SK-N-SH treated with all-trans-retinoic acid at 6 μM for 48 hours (cell line): ENCODE data around the gene LRRFIP2.

Source experiments
- ATAC-seq: fragments of 200-7000 bp; cut with Tn5 transposase; 3 replicates; pipeline ENCODE4 v1.9.1; 2020; ENCODE audit warnings: mild to moderate bottlenecking, moderate library complexity
- ARNTL ChIP-seq: fragments of 450-650 bp; formaldehyde crosslinking; IDR thresholded peaks from 2 replicates; pipeline ENCODE4 v1.5.0; 2020; ENCODE audit warnings: low read depth, mild to moderate bottlenecking, moderate library complexity, borderline replicate concordance
- BACH2 ChIP-seq: fragments of 250-450 bp; sonication (Bioruptor Pico); IDR thresholded peaks from 2 replicates; pipeline ENCODE4 v1.9.0; 2021; ENCODE audit warnings: mild to moderate bottlenecking, borderline replicate concordance
- CSDC2 ChIP-seq: fragments of 250-450 bp; sonication (Bioruptor Pico); IDR thresholded peaks from 2 replicates; pipeline ENCODE4 v1.5.0; 2020; ENCODE audit warnings: mild to moderate bottlenecking, moderate library complexity
- ESRRG ChIP-seq: fragments of 250-450 bp; sonication (Bioruptor Pico); IDR thresholded peaks from 2 replicates; pipeline ENCODE4 v1.6.1; 2021; ENCODE audit warnings: mild to moderate bottlenecking
- GLIS3 ChIP-seq: fragments of 250-450 bp; sonication (Bioruptor Pico); IDR thresholded peaks from 2 replicates; pipeline ENCODE4 v1.5.0; 2020; ENCODE audit warnings: mild to moderate bottlenecking, moderate library complexity
- ISL1 ChIP-seq: fragments of 250-450 bp; sonication (Bioruptor Pico); IDR thresholded peaks from 2 replicates; pipeline ENCODE4 v2.1.2; 2022; ENCODE audit warnings: mild to moderate bottlenecking, moderate library complexity
- PPARA ChIP-seq: fragments of 250-450 bp; sonication (Bioruptor Pico); IDR thresholded peaks from 2 replicates; pipeline ENCODE4 v1.5.0; 2020; ENCODE audit warnings: mild to moderate bottlenecking, borderline replicate concordance
- RARB ChIP-seq: fragments of 250-450 bp; sonication (Bioruptor Pico); IDR thresholded peaks from 2 replicates; pipeline ENCODE4 v1.8.0; 2021; ENCODE audit warnings: mild to moderate bottlenecking, moderate library complexity
- SNAI2 ChIP-seq: fragments of 250-450 bp; sonication (Bioruptor Pico); IDR thresholded peaks from 2 replicates; pipeline ENCODE4 v1.5.0; 2020; ENCODE audit warnings: mild to moderate bottlenecking, moderate library complexity
- TCF4 ChIP-seq: fragments of 250-450 bp; sonication (Bioruptor Pico); IDR thresholded peaks from 2 replicates; pipeline ENCODE4 v1.8.0; 2021; ENCODE audit warnings: mild to moderate bottlenecking, moderate library complexity, borderline replicate concordance
- TOX ChIP-seq: fragments of 250-450 bp; sonication (Bioruptor Pico); IDR thresholded peaks from 2 replicates; pipeline ENCODE4 v1.8.0; 2021; ENCODE audit warnings: mild to moderate bottlenecking, moderate library complexity, borderline replicate concordance
- ZC3H10 ChIP-seq: fragments of 250-450 bp; sonication (Bioruptor Pico); IDR thresholded peaks from 2 replicates; pipeline ENCODE4 v1.5.1; 2021; ENCODE audit warnings: mild to moderate bottlenecking, moderate library complexity
- ZFP3 ChIP-seq: fragments of 250-450 bp; sonication (Bioruptor Pico); IDR thresholded peaks from 2 replicates; pipeline ENCODE4 v1.5.0; 2020; ENCODE audit warnings: mild to moderate bottlenecking, moderate library complexity
- ZFP30 ChIP-seq: fragments of 450-650 bp; formaldehyde crosslinking; IDR thresholded peaks from 2 replicates; pipeline ENCODE4 v1.5.0; 2022; ENCODE audit warnings: mild to moderate bottlenecking, moderate library complexity
- ZNF70 ChIP-seq: fragments of 450-650 bp; formaldehyde crosslinking; IDR thresholded peaks from 2 replicates; pipeline ENCODE4 v1.5.0; 2020; ENCODE audit warnings: mild to moderate bottlenecking, moderate library complexity
- ZNF8 ChIP-seq: fragments of 450-650 bp; formaldehyde crosslinking; IDR thresholded peaks from 2 replicates; pipeline ENCODE4 v1.5.0; 2020; ENCODE audit warnings: mild to moderate bottlenecking, moderate library complexity
- TF ChIP-seq, protein P1 (sequence below): fragments of 250-450 bp; sonication (Bioruptor Pico); IDR thresholded peaks from 2 replicates; pipeline ENCODE4 v1.8.0; 2020; ENCODE audit warnings: mild to moderate bottlenecking, moderate library complexity, borderline replicate concordance
- TF ChIP-seq, protein P2 (sequence below): fragments of 250-450 bp; sonication (Bioruptor Pico); IDR thresholded peaks from 2 replicates; pipeline ENCODE4 v1.8.0; 2021; ENCODE audit warnings: low read depth, mild to moderate bottlenecking, moderate library complexity, borderline replicate concordance
- TF ChIP-seq, protein P3 (sequence below): fragments of 250-450 bp; sonication (Bioruptor Pico); IDR thresholded peaks from 2 replicates; pipeline ENCODE4 v1.5.1; 2020; ENCODE audit warnings: low read depth, mild to moderate bottlenecking, moderate library complexity
- TF ChIP-seq, protein P4 (sequence below): fragments of 250-450 bp; sonication (Bioruptor Pico); IDR thresholded peaks from 2 replicates; pipeline ENCODE4 v1.5.0; 2020; ENCODE audit warnings: mild to moderate bottlenecking, moderate library complexity
- TF ChIP-seq, protein P5 (sequence below): fragments of 250-450 bp; sonication (Bioruptor Pico); IDR thresholded peaks from 2 replicates; pipeline ENCODE4 v1.5.1; 2021; ENCODE audit warnings: mild to moderate bottlenecking, moderate library complexity

The LRRFIP2 gene

DNA sequence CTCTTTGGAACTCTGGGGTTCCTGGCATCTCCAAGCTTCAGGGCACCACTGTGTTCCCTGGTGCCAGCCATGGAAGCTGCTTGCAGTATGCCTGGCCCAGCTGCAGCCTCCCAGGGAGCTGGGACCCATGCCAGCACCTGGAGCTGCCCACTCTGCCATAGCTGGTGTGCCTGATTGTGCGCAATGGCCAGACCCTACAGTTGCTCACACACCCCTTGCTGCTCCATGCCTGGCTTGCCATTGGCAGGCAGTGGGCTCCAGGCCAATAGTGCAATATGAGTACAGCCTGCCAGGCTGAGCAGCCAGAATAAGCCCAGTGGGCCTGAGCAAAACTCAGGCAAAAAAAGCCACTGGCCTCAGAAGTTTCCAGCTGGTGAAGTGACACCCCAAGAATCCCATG, 43.8 kb upstream of the LRRFIP2 start:
- no peak for ATAC-seq
- TF ChIP-seq TCF4 (no peak), SNAI2 (CRISPR knock-in tag) (no peak), CSDC2 (CRISPR knock-in tag) (no peak), PPARA (CRISPR knock-in tag) (no peak), RARB (no peak), ZFP30 (CRISPR knock-in tag) (no peak), GLIS3 (CRISPR knock-in tag) (no peak), ISL1 (no peak)
- TF ChIP-seq, protein P1, sequence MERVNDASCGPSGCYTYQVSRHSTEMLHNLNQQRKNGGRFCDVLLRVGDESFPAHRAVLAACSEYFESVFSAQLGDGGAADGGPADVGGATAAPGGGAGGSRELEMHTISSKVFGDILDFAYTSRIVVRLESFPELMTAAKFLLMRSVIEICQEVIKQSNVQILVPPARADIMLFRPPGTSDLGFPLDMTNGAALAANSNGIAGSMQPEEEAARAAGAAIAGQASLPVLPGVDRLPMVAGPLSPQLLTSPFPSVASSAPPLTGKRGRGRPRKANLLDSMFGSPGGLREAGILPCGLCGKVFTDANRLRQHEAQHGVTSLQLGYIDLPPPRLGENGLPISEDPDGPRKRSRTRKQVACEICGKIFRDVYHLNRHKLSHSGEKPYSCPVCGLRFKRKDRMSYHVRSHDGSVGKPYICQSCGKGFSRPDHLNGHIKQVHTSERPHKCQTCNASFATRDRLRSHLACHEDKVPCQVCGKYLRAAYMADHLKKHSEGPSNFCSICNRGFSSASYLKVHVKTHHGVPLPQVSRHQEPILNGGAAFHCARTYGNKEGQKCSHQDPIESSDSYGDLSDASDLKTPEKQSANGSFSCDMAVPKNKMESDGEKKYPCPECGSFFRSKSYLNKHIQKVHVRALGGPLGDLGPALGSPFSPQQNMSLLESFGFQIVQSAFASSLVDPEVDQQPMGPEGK (CRISPR knock-in tag) = no peak

DNA sequence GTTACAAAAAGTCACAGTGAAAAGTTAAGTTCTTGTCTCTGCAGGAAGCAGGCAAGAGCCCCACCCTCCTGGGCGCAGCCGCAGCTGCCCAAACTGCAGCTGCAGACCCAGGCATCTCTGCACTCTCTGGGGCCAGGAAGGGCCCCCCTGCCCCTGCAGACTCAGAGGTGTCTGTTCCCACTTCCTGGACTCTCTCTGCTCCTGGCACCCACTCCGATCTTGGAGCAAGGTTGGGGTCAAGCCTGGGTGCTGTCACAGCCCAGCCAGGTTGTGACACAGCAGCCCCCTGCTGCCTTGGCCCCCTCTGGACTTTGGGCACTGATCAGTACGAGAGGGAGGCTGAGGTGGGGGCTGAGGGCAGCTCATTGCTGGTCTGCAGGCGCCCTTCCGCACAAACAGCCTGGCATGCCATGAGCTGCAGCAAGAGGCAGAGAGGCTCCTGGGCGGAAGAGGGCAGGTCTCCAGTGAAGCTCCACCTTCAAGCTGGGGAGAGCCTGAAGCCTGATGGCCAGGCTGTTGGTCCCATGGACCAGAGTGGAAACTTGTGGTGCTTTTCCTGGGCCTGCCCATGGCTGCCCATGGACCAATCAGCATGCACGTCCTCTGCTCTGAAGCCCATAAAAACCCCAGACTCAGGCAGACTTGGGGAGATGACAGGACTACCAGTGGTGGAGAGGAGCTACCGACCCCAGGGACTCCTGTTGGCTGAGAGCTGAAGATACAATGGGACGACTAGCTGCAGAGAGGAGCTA, 42.9 kb upstream of the LRRFIP2 start:
- TF ChIP-seq SNAI2 (CRISPR knock-in tag) = no peak
- TF ChIP-seq TOX (CRISPR knock-in tag) = no peak
- TF ChIP-seq, protein P2, sequence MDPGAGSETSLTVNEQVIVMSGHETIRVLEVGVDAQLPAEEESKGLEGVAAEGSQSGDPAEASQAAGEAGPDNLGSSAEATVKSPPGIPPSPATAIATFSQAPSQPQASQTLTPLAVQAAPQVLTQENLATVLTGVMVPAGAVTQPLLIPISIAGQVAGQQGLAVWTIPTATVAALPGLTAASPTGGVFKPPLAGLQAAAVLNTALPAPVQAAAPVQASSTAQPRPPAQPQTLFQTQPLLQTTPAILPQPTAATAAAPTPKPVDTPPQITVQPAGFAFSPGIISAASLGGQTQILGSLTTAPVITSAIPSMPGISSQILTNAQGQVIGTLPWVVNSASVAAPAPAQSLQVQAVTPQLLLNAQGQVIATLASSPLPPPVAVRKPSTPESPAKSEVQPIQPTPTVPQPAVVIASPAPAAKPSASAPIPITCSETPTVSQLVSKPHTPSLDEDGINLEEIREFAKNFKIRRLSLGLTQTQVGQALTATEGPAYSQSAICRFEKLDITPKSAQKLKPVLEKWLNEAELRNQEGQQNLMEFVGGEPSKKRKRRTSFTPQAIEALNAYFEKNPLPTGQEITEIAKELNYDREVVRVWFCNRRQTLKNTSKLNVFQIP = no peak
- no peak for TF ChIP-seq GLIS3 (CRISPR knock-in tag)
- no peak for TF ChIP-seq ZNF70 (CRISPR knock-in tag)
- TF ChIP-seq BACH2 (CRISPR knock-in tag) = no peak
- TF ChIP-seq, protein P3, sequence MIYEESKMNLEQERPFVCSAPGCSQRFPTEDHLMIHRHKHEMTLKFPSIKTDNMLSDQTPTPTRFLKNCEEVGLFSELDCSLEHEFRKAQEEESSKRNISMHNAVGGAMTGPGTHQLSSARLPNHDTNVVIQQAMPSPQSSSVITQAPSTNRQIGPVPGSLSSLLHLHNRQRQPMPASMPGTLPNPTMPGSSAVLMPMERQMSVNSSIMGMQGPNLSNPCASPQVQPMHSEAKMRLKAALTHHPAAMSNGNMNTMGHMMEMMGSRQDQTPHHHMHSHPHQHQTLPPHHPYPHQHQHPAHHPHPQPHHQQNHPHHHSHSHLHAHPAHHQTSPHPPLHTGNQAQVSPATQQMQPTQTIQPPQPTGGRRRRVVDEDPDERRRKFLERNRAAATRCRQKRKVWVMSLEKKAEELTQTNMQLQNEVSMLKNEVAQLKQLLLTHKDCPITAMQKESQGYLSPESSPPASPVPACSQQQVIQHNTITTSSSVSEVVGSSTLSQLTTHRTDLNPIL (CRISPR knock-in tag) = no peak
- TF ChIP-seq, protein P4, sequence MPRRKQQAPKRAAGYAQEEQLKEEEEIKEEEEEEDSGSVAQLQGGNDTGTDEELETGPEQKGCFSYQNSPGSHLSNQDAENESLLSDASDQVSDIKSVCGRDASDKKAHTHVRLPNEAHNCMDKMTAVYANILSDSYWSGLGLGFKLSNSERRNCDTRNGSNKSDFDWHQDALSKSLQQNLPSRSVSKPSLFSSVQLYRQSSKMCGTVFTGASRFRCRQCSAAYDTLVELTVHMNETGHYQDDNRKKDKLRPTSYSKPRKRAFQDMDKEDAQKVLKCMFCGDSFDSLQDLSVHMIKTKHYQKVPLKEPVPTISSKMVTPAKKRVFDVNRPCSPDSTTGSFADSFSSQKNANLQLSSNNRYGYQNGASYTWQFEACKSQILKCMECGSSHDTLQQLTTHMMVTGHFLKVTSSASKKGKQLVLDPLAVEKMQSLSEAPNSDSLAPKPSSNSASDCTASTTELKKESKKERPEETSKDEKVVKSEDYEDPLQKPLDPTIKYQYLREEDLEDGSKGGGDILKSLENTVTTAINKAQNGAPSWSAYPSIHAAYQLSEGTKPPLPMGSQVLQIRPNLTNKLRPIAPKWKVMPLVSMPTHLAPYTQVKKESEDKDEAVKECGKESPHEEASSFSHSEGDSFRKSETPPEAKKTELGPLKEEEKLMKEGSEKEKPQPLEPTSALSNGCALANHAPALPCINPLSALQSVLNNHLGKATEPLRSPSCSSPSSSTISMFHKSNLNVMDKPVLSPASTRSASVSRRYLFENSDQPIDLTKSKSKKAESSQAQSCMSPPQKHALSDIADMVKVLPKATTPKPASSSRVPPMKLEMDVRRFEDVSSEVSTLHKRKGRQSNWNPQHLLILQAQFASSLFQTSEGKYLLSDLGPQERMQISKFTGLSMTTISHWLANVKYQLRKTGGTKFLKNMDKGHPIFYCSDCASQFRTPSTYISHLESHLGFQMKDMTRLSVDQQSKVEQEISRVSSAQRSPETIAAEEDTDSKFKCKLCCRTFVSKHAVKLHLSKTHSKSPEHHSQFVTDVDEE = no peak
- no peak for TF ChIP-seq RARB
- no peak for TF ChIP-seq ZFP30 (CRISPR knock-in tag)
- TF ChIP-seq ZFP3 (CRISPR knock-in tag) = no peak
- TF ChIP-seq PPARA (CRISPR knock-in tag) = no peak
- no peak for TF ChIP-seq CSDC2 (CRISPR knock-in tag)
- ATAC-seq = no peak

DNA sequence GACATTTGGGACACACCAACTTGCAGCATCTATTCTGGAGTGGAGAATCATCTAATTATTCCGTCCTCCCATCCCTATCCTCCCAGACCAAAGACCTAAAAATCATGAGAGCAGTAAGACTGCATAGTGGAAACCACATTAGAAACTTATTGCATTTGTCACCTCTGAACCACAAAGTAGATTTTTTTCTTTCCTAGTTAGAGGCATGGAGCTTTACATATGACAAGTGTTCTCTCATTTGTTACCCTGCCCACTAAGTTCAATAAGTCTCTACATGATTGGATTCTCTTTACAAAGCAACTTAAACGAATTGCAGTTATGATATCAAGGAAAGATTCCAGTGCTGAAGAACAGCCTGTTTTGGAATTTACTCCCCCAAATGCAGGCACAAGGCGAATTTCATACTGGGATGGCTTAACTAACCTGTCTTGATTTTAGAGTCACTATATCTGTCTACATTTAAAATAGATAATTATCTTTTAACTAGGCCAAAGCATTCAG, 42.3 kb upstream of the LRRFIP2 start:
- no peak for TF ChIP-seq ZNF70 (CRISPR knock-in tag)
- TF ChIP-seq ARNTL (CRISPR knock-in tag) = no peak
- TF ChIP-seq ZNF8 = no peak
- TF ChIP-seq TCF4 = no peak
- TF ChIP-seq, all 23 proteins: peak for 0
- no peak for ATAC-seq

DNA sequence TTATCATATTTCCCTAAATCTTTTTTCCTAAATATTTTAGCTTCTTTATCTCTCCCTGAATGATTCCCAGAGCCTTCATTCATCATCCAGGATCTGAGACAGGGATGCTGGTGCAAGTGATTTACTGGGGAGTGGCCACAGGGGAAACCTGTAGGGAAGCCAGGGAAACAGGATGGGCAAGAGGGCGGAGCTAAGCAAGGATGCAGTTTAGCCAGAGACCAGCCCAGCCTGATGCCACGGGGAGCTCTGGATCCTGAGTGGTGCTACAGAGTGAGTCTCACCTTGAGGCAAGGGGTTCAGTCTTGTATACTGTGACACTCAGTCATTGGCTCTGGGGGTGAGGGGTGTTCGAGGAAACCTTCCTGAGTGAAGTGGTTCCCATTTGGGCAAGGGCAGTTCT, 39.7 kb upstream of the LRRFIP2 start:
- TF ChIP-seq, protein P1 (CRISPR knock-in tag) = no peak
- TF ChIP-seq PPARA (CRISPR knock-in tag) (no peak), ZNF70 (CRISPR knock-in tag) (no peak), ISL1 (no peak), TCF4 (no peak), GLIS3 (CRISPR knock-in tag) (no peak), ESRRG (CRISPR knock-in tag) (no peak), ZFP3 (CRISPR knock-in tag) (no peak), ARNTL (CRISPR knock-in tag) (no peak), ZC3H10 (CRISPR knock-in tag) (no peak)
- TF ChIP-seq, protein P2 = no peak
- TF ChIP-seq, protein P5, sequence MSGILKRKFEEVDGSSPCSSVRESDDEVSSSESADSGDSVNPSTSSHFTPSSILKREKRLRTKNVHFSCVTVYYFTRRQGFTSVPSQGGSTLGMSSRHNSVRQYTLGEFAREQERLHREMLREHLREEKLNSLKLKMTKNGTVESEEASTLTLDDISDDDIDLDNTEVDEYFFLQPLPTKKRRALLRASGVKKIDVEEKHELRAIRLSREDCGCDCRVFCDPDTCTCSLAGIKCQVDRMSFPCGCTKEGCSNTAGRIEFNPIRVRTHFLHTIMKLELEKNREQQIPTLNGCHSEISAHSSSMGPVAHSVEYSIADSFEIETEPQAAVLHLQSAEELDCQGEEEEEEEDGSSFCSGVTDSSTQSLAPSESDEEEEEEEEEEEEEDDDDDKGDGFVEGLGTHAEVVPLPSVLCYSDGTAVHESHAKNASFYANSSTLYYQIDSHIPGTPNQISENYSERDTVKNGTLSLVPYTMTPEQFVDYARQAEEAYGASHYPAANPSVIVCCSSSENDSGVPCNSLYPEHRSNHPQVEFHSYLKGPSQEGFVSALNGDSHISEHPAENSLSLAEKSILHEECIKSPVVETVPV (CRISPR knock-in tag) = no peak
- TF ChIP-seq, all 23 proteins: peak for 0
- no peak for ATAC-seq
